ENCODE data around the gene PLAC1. TPM values are rescaled to one million over a fixed set of nuclear protein-coding genes. Genes with fewer than 3 reads are reported as not detected.

PLAC1 gene
- total and polyA plus RNA-seq, 4 donors, result 0.31 to 0.63 (median 0.47) TPM; not detected in 1

DNA sequence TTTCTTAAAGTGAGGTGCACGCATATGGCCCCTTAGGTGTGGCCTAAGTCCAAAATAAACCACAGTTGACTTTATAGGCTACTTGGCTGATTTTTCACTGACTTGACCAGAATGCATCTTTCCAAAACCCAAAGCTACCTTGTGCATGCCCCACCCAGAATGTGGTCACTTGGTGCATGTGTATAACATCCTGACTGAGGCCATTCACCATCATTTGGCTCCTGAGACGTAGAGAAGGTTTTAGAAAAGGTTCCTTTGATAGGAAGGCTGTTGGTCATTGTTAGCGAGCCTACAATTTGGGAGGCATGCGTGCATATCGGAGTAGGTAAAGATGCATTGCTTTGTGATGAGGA is 84.6 kb downstream of the PLAC1 start:
- H3K27ac ChIP-seq (ENCODE audit: low read depth in 1 of 2, low read length in 1 of 2), result no peak overlapping the region
- H3K27me3 ChIP-seq (ENCODE audit: control insufficient read depth in 3 of 3, insufficient read depth in 3 of 3, low read length in 2 of 3), result peaks cover 0 to 11% (median 5%) of the 10 kb centered on the region in 3 donors
- peaks cover 0 to 13% (median 0%) of the 10 kb centered on the region in 5 donors for H3K4me1 ChIP-seq (ENCODE audit: control insufficient read depth in 5 of 5, insufficient read depth in 5 of 5, low read length in 5 of 5)
- 66 to 97% methylated on average over 5 of the region's 5 CpGs for WGBS, 2 donors
- no peak overlapping the region for H3K4me3 ChIP-seq
- no peaks in the 10 kb centered on the region for H3K36me3 ChIP-seq (ENCODE audit: control insufficient read depth in 4 of 4, insufficient read depth in 4 of 4, low read length in 4 of 4)
- TF ChIP-seq, protein P1, sequence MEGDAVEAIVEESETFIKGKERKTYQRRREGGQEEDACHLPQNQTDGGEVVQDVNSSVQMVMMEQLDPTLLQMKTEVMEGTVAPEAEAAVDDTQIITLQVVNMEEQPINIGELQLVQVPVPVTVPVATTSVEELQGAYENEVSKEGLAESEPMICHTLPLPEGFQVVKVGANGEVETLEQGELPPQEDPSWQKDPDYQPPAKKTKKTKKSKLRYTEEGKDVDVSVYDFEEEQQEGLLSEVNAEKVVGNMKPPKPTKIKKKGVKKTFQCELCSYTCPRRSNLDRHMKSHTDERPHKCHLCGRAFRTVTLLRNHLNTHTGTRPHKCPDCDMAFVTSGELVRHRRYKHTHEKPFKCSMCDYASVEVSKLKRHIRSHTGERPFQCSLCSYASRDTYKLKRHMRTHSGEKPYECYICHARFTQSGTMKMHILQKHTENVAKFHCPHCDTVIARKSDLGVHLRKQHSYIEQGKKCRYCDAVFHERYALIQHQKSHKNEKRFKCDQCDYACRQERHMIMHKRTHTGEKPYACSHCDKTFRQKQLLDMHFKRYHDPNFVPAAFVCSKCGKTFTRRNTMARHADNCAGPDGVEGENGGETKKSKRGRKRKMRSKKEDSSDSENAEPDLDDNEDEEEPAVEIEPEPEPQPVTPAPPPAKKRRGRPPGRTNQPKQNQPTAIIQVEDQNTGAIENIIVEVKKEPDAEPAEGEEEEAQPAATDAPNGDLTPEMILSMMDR (IDR thresholded peaks at IDR 0.05; ENCODE audit: control extremely low read depth, extremely low read depth), result no peak
- no peak for DNase-seq
- no peak overlapping the region for H3K9ac ChIP-seq (ENCODE audit: insufficient read depth in 1 of 2, low read length in 2 of 2)
- H3K9me3 ChIP-seq (ENCODE audit: control insufficient read depth in 4 of 4, insufficient read depth in 3 of 4, low read length in 3 of 4), result no peaks in the 10 kb centered on the region
- no peak for ATAC-seq (ENCODE audit: insufficient read depth, low FRiP score)

DNA sequence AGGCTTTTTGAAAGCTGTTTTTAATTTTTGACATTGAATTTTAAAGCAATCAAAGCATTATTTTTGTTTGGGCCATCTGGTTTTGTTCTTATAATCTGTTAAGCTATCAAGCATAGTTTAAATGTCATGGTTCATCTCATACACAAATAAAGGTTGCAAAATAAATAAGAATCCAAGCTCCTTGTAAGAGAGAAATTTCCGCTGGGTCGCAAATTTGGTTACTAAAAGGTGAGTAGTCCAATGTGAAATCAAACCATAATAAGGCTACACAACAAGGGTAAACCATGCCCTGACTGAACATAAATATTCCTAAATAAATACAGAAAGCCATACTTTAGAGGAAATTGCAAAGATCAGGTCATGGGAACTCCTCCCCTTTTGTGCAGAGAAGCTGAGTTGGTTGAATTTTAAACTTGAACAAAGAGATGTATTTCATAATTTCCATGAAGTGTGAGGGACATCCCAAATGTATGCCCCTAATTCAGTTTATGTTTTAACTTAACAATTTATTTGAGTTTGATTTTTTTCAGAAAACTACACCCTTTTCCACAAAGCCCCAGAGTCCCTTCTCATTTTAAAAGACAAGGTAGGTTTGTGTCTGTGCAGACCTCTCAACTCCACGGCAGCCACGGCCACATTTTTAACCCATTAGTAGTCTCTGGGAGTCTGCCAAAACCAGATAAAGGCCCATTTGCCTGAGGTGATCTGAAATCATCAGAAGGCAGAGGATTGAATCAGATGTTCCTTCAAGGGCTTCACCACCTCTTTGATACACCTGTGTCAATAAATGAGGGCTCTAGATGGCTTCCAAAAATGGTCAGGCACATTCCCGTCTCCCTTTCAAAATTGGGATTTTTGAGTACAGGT is 85.2 kb downstream of the PLAC1 start:
- H3K4me3 ChIP-seq, result no peak overlapping the region
- TF ChIP-seq, protein P1 (IDR thresholded peaks at IDR 0.05; ENCODE audit: control extremely low read depth, extremely low read depth), result no peak
- H3K4me1 ChIP-seq (ENCODE audit: control insufficient read depth in 5 of 5, insufficient read depth in 5 of 5, low read length in 5 of 5), result peaks cover 0 to 13% (median 0%) of the 10 kb centered on the region in 5 donors
- no peak overlapping the region for H3K9ac ChIP-seq (ENCODE audit: insufficient read depth in 1 of 2, low read length in 2 of 2)
- DNase-seq (no peak), ATAC-seq (ENCODE audit: insufficient read depth, low FRiP score) (no peak)
- 76 to 80% methylated on average over 5 of the region's 5 CpGs for WGBS, 2 donors
- H3K27ac ChIP-seq (ENCODE audit: low read depth in 1 of 2, low read length in 1 of 2), result no peak overlapping the region
- H3K27me3 ChIP-seq (ENCODE audit: control insufficient read depth in 3 of 3, insufficient read depth in 3 of 3, low read length in 2 of 3), result peaks cover 0 to 11% (median 5%) of the 10 kb centered on the region in 3 donors
- H3K9me3 ChIP-seq (ENCODE audit: control insufficient read depth in 4 of 4, insufficient read depth in 3 of 4, low read length in 3 of 4), result no peaks in the 10 kb centered on the region
- no peaks in the 10 kb centered on the region for H3K36me3 ChIP-seq (ENCODE audit: control insufficient read depth in 4 of 4, insufficient read depth in 4 of 4, low read length in 4 of 4)

DNA sequence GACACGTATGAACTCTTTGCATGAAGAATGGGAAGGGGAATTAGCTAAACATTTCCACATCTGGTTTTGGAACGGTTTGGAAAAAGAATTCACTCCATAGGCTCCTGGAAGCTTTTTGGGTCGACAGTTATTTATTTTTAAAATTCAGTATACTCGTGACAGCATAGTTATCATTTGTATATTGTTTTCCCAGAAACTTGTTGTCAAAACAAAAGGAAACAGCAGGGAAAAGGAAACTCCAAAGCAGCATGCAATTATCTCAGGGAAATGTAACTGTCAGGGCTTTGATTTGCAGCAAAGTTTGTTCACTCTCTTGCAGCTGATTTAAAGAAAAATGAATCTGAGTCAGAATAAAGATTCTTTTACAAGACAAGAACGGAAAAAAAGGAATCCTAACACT is 86.5 kb downstream of the PLAC1 start:
- ATAC-seq (ENCODE audit: insufficient read depth, low FRiP score), result no peak
- peak in 2 of 3 donors; percentile 40 to 57 for DNase-seq
- no peak overlapping the region for H3K27ac ChIP-seq (ENCODE audit: low read depth in 1 of 2, low read length in 1 of 2)
- WGBS, 2 donors, result 30 to 67% methylated on average over 5 of the region's 5 CpGs
- no peaks in the 10 kb centered on the region for H3K9me3 ChIP-seq (ENCODE audit: control insufficient read depth in 4 of 4, insufficient read depth in 3 of 4, low read length in 3 of 4)
- TF ChIP-seq, protein P1 (IDR thresholded peaks at IDR 0.05; ENCODE audit: control extremely low read depth, extremely low read depth), result no peak
- peaks cover 0 to 13% (median 0%) of the 10 kb centered on the region in 5 donors for H3K4me1 ChIP-seq (ENCODE audit: control insufficient read depth in 5 of 5, insufficient read depth in 5 of 5, low read length in 5 of 5)
- no peak overlapping the region for H3K4me3 ChIP-seq
- no peak overlapping the region for H3K9ac ChIP-seq (ENCODE audit: insufficient read depth in 1 of 2, low read length in 2 of 2)
- H3K27me3 ChIP-seq (ENCODE audit: control insufficient read depth in 3 of 3, insufficient read depth in 3 of 3, low read length in 2 of 3), result peaks cover 0 to 12% (median 5%) of the 10 kb centered on the region in 3 donors
- H3K36me3 ChIP-seq (ENCODE audit: control insufficient read depth in 4 of 4, insufficient read depth in 4 of 4, low read length in 4 of 4), result no peaks in the 10 kb centered on the region
